GM20000 (cell line): ENCODE measurements around the gene PRKG1.

Source experiments
- DNase-seq: peaks from one replicate; pipeline ENCODE4 v3.0.0; 2012; ENCODE audit warnings: low spot score
- CTCF ChIP-seq: IDR thresholded peaks from 2 replicates; pipeline ENCODE4 v1.5.1; 2012; ENCODE audit warnings: mild to moderate bottlenecking, control low read depth; ENCODE audit errors: extremely low read depth, missing control alignments

Gene PRKG1

GRCh38 chr10:51527522-51528219, 453.4 kb downstream of the PRKG1 start:
- no peak for DNase-seq
- no peak for TF ChIP-seq CTCF

GRCh38 chr10:51528527-51528926, 454.2 kb downstream of the PRKG1 start:
- TF ChIP-seq CTCF, result no peak
- DNase-seq, result no peak

- TF ChIP-seq CTCF, result no peak
- no peak for DNase-seq
These were observed 456.3 kb downstream of the PRKG1 start for GRCh38 chr10:51530541-51530940.

DNA sequence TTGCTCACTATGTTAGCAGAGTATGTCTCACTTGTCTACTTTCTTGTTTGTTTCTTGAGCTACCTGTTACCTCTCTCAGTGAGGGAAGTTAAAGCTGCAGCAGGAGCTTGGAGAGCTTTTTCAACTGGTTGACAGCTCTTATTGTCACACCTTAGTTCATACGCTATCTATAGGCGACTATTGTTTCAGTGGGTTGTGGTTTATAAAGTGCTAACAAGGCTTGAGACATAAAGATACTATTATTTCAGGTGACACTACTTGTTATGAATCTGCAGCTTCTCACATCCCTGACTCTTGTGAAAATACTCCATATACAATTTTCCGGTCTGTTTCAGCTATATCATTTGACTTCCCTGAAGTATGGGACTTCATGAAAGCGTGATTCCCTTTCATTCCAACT, 457.8 kb downstream of the PRKG1 start:
- DNase-seq, result no peak
- TF ChIP-seq CTCF, result no peak

- no peak for TF ChIP-seq CTCF
These were observed 468.6 kb downstream of the PRKG1 start for GRCh38 chr10:51542853-51543252.

DNA sequence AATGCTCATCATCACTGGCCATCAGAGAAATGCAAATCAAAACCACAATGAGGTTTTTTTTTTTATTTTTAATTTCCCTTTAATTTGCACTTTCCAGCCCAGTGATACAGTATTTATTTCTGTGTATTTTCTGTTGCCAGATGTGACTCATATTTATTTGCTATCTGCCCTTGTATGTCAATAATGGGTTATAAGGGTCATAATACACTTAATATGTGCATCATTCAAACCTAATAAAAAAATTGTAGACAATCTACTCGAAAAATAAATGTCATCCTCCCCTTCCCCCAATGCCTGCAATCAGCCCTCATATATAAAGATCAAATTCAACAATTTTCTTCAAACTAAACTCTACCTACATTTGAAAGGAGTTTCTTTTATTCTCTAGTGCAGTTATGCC, 470.6 kb downstream of the PRKG1 start:
- DNase-seq, result no peak
- no peak for TF ChIP-seq CTCF

More at GRCh38 chr10:51542853-51543252, 468.6 kb downstream of the PRKG1 start:
- DNase-seq, result no peak

DNA sequence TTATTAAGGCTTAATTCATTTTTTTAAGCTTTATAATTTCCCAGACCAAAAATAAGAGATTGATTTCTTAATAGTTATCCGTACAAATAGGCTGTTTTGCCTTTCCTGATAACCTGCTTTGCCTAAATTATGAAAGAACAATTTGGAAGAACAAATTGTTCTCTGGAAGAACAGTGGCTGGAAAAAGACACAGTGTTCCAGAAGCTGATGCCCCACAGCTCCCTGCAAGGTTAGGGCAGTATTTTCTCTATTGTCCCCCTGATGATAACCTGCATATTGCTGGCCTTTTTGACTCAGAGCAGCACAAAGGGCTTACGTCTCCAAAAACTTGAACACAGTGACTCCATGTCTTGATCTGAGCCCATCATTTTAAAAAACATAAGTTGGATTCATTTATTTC, 473.7 kb downstream of the PRKG1 start:
- no peak for TF ChIP-seq CTCF
- no peak for DNase-seq
